ENCODE results near the gene KNDC1.

DNA sequence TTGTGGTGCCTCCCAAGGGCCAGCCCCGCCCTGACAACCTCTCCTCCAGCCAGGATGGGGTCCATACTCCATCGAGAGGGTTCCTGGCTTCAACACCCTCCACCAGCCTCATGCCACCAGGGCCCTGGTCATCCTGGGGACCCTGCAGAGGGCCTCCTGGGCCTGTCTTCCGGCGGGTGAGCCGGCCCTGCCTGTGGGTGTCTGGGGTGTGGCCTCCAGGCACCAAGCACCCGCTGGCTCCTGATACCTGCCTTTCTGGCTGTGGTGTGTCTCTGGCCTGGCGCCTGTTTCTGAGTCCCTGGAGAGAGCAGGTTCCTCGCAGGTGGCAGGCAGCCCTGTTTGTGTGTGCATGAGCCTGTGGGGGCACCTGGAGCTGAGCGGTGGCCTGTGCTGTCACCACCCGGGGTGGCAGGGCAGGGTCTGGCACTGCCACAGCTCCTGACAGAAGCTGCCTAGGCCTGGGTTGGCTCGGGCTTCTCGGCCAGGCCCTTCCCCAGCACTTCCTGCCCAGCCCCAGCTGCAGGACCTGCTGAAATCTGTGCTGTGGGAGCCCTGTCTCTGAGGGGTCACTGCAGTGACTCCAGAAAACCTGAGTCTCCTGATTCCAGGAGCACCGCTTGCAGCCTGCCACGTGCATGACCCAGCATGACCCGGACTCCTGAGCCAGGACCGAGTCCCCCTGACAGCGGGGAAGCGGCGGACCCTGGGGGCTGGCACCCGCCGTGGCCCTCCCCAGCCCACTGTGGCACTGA lies 98.2 kb downstream of the KNDC1 start:
- TF ChIP-seq, protein P1, sequence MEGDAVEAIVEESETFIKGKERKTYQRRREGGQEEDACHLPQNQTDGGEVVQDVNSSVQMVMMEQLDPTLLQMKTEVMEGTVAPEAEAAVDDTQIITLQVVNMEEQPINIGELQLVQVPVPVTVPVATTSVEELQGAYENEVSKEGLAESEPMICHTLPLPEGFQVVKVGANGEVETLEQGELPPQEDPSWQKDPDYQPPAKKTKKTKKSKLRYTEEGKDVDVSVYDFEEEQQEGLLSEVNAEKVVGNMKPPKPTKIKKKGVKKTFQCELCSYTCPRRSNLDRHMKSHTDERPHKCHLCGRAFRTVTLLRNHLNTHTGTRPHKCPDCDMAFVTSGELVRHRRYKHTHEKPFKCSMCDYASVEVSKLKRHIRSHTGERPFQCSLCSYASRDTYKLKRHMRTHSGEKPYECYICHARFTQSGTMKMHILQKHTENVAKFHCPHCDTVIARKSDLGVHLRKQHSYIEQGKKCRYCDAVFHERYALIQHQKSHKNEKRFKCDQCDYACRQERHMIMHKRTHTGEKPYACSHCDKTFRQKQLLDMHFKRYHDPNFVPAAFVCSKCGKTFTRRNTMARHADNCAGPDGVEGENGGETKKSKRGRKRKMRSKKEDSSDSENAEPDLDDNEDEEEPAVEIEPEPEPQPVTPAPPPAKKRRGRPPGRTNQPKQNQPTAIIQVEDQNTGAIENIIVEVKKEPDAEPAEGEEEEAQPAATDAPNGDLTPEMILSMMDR (IDR thresholded peaks at IDR 0.05; ENCODE audit: low read length) = no peak
- no peak for TF ChIP-seq EZH2 (optimal IDR thresholded peaks at IDR 0.05; ENCODE audit: low read depth, low read length)

All from MM.1S (cell line).